ENCODE measurements around the gene MRGPRE.
"Not testable (repeated sequence)": the region's sequence is repeated elsewhere in the genome, so short reads cannot be mapped to it uniquely, and the experiment has no call there.

DNA sequence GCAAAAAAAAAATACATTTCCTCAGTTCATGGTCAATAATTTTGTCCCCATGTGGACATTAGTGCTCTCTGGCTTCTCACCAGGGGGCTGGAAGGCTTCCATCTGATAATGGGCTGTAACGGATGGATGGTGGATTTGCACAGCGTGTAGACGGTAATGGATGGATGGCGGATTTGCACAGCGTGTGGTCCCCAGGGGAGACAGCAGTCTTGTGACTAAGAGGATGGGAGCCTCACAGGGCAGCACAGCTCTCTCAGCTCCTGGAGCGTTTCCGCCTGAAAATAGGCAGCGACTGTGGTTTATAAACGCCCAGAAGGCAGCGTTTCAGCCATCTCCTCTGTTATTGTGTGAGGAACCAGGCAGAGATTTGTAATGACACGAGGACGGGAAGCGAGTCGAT lies 22.6 kb upstream of the MRGPRE start:
- TF ChIP-seq, protein P1, sequence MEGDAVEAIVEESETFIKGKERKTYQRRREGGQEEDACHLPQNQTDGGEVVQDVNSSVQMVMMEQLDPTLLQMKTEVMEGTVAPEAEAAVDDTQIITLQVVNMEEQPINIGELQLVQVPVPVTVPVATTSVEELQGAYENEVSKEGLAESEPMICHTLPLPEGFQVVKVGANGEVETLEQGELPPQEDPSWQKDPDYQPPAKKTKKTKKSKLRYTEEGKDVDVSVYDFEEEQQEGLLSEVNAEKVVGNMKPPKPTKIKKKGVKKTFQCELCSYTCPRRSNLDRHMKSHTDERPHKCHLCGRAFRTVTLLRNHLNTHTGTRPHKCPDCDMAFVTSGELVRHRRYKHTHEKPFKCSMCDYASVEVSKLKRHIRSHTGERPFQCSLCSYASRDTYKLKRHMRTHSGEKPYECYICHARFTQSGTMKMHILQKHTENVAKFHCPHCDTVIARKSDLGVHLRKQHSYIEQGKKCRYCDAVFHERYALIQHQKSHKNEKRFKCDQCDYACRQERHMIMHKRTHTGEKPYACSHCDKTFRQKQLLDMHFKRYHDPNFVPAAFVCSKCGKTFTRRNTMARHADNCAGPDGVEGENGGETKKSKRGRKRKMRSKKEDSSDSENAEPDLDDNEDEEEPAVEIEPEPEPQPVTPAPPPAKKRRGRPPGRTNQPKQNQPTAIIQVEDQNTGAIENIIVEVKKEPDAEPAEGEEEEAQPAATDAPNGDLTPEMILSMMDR (IDR thresholded peaks at IDR 0.05) = not testable (repeated sequence)
- TF ChIP-seq, protein P2, sequence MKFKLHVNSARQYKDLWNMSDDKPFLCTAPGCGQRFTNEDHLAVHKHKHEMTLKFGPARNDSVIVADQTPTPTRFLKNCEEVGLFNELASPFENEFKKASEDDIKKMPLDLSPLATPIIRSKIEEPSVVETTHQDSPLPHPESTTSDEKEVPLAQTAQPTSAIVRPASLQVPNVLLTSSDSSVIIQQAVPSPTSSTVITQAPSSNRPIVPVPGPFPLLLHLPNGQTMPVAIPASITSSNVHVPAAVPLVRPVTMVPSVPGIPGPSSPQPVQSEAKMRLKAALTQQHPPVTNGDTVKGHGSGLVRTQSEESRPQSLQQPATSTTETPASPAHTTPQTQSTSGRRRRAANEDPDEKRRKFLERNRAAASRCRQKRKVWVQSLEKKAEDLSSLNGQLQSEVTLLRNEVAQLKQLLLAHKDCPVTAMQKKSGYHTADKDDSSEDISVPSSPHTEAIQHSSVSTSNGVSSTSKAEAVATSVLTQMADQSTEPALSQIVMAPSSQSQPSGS (CRISPR knock-in tag; IDR thresholded peaks at IDR 0.05; ENCODE audit: borderline replicate concordance, low read depth) = not testable (repeated sequence)
- not testable (repeated sequence) for TF ChIP-seq RORB (CRISPR knock-in tag; IDR thresholded peaks at IDR 0.05); IRF2 (CRISPR knock-in tag; IDR thresholded peaks at IDR 0.05; ENCODE audit: borderline replicate concordance, low read depth); SP1 (CRISPR knock-in tag; conservative IDR thresholded peaks at IDR 0.05); ZNF138 (CRISPR knock-in tag; conservative IDR thresholded peaks at IDR 0.05)
- TF ChIP-seq, protein P3, sequence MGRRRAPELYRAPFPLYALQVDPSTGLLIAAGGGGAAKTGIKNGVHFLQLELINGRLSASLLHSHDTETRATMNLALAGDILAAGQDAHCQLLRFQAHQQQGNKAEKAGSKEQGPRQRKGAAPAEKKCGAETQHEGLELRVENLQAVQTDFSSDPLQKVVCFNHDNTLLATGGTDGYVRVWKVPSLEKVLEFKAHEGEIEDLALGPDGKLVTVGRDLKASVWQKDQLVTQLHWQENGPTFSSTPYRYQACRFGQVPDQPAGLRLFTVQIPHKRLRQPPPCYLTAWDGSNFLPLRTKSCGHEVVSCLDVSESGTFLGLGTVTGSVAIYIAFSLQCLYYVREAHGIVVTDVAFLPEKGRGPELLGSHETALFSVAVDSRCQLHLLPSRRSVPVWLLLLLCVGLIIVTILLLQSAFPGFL (CRISPR knock-in tag; IDR thresholded peaks at IDR 0.05; ENCODE audit: borderline replicate concordance) = not testable (repeated sequence)
- TF ChIP-seq, protein P4, sequence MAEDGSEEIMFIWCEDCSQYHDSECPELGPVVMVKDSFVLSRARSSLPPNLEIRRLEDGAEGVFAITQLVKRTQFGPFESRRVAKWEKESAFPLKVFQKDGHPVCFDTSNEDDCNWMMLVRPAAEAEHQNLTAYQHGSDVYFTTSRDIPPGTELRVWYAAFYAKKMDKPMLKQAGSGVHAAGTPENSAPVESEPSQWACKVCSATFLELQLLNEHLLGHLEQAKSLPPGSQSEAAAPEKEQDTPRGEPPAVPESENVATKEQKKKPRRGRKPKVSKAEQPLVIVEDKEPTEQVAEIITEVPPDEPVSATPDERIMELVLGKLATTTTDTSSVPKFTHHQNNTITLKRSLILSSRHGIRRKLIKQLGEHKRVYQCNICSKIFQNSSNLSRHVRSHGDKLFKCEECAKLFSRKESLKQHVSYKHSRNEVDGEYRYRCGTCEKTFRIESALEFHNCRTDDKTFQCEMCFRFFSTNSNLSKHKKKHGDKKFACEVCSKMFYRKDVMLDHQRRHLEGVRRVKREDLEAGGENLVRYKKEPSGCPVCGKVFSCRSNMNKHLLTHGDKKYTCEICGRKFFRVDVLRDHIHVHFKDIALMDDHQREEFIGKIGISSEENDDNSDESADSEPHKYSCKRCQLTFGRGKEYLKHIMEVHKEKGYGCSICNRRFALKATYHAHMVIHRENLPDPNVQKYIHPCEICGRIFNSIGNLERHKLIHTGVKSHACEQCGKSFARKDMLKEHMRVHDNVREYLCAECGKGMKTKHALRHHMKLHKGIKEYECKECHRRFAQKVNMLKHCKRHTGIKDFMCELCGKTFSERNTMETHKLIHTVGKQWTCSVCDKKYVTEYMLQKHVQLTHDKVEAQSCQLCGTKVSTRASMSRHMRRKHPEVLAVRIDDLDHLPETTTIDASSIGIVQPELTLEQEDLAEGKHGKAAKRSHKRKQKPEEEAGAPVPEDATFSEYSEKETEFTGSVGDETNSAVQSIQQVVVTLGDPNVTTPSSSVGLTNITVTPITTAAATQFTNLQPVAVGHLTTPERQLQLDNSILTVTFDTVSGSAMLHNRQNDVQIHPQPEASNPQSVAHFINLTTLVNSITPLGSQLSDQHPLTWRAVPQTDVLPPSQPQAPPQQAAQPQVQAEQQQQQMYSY (CRISPR knock-in tag; IDR thresholded peaks at IDR 0.05) = not testable (repeated sequence)

Data from WTC11 (cell line).